Panc1 (cell line): ENCODE measurements around the gene ONECUT1. TPM values are rescaled to one million over a fixed set of nuclear protein-coding genes. Genes with fewer than 3 reads are reported as not detected.

Experiments
- ATAC-seq: fragments of 200-7000 bp; cut with Tn5 transposase; 2 replicates; pipeline ENCODE4 v1.9.1; 2020; ENCODE audit warnings: mild to moderate bottlenecking, moderate library complexity
- BruUV-seq: library from RNA; stranded (reverse); fragments of 400-500 nt; replicated peaks from 2 replicates; lab custom pipeline; 2021; lab: Mats Ljungman, UMichigan
- CTCF ChIA-PET: fragments of 300-600 bp; sonication (Branson Sonifier 250); formaldehyde crosslinking; loops from one replicate; lab custom pipeline; 2022; ENCODE audit warnings: antibody characterized with exemption; lab: Charles Lee
- POLR2A ChIA-PET: fragments of 300-600 bp; sonication (Branson Sonifier 250); formaldehyde crosslinking; loops from one replicate; lab custom pipeline; 2022; ENCODE audit warnings: antibody characterized with exemption; lab: Charles Lee
- DNase-seq: peaks from one replicate; pipeline ENCODE4 v3.0.0-alpha.2; 2010; ENCODE audit warnings: low read depth, low spot score
- H3K27ac ChIP-seq: 2 replicates; pipeline ENCODE4 v1.5.1; 2011; ENCODE audit warnings: mild to moderate bottlenecking, low read length, inconsistent platforms
- H3K27me3 ChIP-seq: fragments of 200-500 bp; sonication (Bioruptor generic); 2 replicates; pipeline ENCODE4 v1.6.0; 2014; ENCODE audit warnings: low read length, inconsistent platforms; ENCODE audit not compliant: control insufficient read depth, insufficient read depth
- H3K36me3 ChIP-seq: fragments of 200-500 bp; sonication (Bioruptor generic); 2 replicates; pipeline ENCODE4 v1.5.1; 2014; ENCODE audit warnings: inconsistent platforms, mild to moderate bottlenecking, low read length, moderate library complexity; ENCODE audit not compliant: control insufficient read depth, insufficient read depth
- H3K4me1 ChIP-seq: 2 replicates; pipeline ENCODE4 v1.5.1; 2011; ENCODE audit warnings: inconsistent platforms, mild to moderate bottlenecking, low read length, moderate library complexity; ENCODE audit not compliant: control insufficient read depth, insufficient read depth
- H3K4me3 ChIP-seq, 2 experiments: 2 replicates each; pipeline ENCODE4 v1.5.1; 2011 to 2012; ENCODE audit warnings: low read depth in 2 of 2, low read length in 2 of 2, mild to moderate bottlenecking in 2 of 2, inconsistent platforms in 1 of 2, moderate library complexity in 1 of 2
- H3K9me3 ChIP-seq: fragments of 200-500 bp; sonication (Bioruptor generic); 2 replicates; pipeline ENCODE4 v1.5.1; 2014; ENCODE audit warnings: low read depth, mild to moderate bottlenecking, inconsistent platforms, low read length, moderate library complexity; ENCODE audit not compliant: control insufficient read depth, insufficient read depth
- POLR2AphosphoS5 ChIP-seq: IDR thresholded peaks from 2 replicates; pipeline ENCODE4 v1.6.1; 2012; ENCODE audit warnings: mild to moderate bottlenecking, low read depth, low read length, moderate library complexity
- REST ChIP-seq, 2 experiments: IDR thresholded peaks; 2 replicates each; pipeline ENCODE4 v1.6.1; 2011 to 2012; ENCODE audit warnings: low read depth in 2 of 2, control low read depth in 1 of 2, low read length in 1 of 2, mild to moderate bottlenecking in 1 of 2, moderate library complexity in 1 of 2; ENCODE audit not compliant: insufficient read depth in 1 of 2
- SIN3A ChIP-seq: IDR thresholded peaks from 2 replicates; pipeline ENCODE4 v1.6.1; 2012; ENCODE audit warnings: low read depth, mild to moderate bottlenecking, low read length, moderate library complexity, borderline replicate concordance; ENCODE audit not compliant: insufficient read depth
- TCF7L2 ChIP-seq: IDR thresholded peaks from 2 replicates; pipeline ENCODE4 v1.6.1; 2011; ENCODE audit warnings: mild to moderate bottlenecking, low read depth, low read length, inconsistent platforms
- in situ Hi-C: cut with HindIII; loops from 2 replicates; pipeline ENCODE4 v1.10.0; 2016; ENCODE audit warnings: low sequenced_read_pairs, low pct_unique_long_range_greater_than_20kb
- intact Hi-C: fragments of 100-400 bp; cut with micrococcal nuclease; formaldehyde crosslinking; loops from one replicate; pipeline ENCODE4 v1.10.0; 2022; ENCODE audit not compliant: unreplicated experiment
- total RNA-seq: library from RNA; stranded (reverse); gene quantifications from one replicate; pipeline ENCODE4 v1.2.1, GENCODE V29; 2021; ENCODE audit not compliant: unreplicated experiment
- TF ChIP-seq, protein P1 (sequence below): fragments of 450-650 bp; IDR thresholded peaks from 2 replicates; pipeline ENCODE4 v1.5.1; 2017; ENCODE audit warnings: mild to moderate bottlenecking

The ONECUT1 gene
- total RNA-seq, 1 experiment from 2014 or later, result 0.18 TPM

GRCh38 chr15:52751522-52751921 lies 38.6 kb downstream of the ONECUT1 start:
- no TSS peak for BruUV-seq
- H3K27ac ChIP-seq, result no peak overlapping the region
- ChIA-PET CTCF (interaction anchor here (0.6 kb wide), 1 partner anchor 35 kb away, joined by 6 read pairs; no protein-coding TSS in a partner anchor), POLR2A (no interaction called here)
- peaks cover 7% of the 10 kb centered on the region for H3K27me3 ChIP-seq
- H3K36me3 ChIP-seq, result no peaks in the 10 kb centered on the region
- in situ Hi-C loops, result no loop called here
- no peaks in the 10 kb centered on the region for H3K9me3 ChIP-seq
- ATAC-seq (no peak), DNase-seq (no peak)
- no peaks in the 10 kb centered on the region for H3K4me1 ChIP-seq
- TF ChIP-seq TCF7L2, result no peak
- no peak for TF ChIP-seq SIN3A
- TF ChIP-seq, protein P1, sequence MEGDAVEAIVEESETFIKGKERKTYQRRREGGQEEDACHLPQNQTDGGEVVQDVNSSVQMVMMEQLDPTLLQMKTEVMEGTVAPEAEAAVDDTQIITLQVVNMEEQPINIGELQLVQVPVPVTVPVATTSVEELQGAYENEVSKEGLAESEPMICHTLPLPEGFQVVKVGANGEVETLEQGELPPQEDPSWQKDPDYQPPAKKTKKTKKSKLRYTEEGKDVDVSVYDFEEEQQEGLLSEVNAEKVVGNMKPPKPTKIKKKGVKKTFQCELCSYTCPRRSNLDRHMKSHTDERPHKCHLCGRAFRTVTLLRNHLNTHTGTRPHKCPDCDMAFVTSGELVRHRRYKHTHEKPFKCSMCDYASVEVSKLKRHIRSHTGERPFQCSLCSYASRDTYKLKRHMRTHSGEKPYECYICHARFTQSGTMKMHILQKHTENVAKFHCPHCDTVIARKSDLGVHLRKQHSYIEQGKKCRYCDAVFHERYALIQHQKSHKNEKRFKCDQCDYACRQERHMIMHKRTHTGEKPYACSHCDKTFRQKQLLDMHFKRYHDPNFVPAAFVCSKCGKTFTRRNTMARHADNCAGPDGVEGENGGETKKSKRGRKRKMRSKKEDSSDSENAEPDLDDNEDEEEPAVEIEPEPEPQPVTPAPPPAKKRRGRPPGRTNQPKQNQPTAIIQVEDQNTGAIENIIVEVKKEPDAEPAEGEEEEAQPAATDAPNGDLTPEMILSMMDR, result no peak
- no peak for TF ChIP-seq POLR2AphosphoS5
- TF ChIP-seq REST (IDR thresholded peaks at IDR 0.05; ENCODE audit: insufficient read depth in 1 of 2, low read depth in 2 of 2, low read length in 1 of 2), result no peak
- intact Hi-C loops, result no loop called here
- H3K4me3 ChIP-seq, result no peak overlapping the region

GRCh38 chr15:52749258-52749657 lies 40.9 kb downstream of the ONECUT1 start:
- H3K9me3 ChIP-seq, result no peaks in the 10 kb centered on the region
- intact Hi-C loops, result no loop called here
- no peaks in the 10 kb centered on the region for H3K4me1 ChIP-seq
- peaks cover 6% of the 10 kb centered on the region for H3K27me3 ChIP-seq
- CTCF ChIA-PET, result no interaction called here
- H3K4me3 ChIP-seq, result no peak overlapping the region
- POLR2A ChIA-PET, result no interaction called here
- no peak for DNase-seq
- in situ Hi-C loops, result no loop called here
- ATAC-seq, result no peak
- no peaks in the 10 kb centered on the region for H3K36me3 ChIP-seq
- no peak overlapping the region for H3K27ac ChIP-seq
- TF ChIP-seq TCF7L2 (no peak), POLR2AphosphoS5 (no peak), SIN3A (no peak)
- TF ChIP-seq, protein P1, result no peak
- no TSS peak for BruUV-seq
